DOHH2 (cell line): ENCODE results near the gene PSMB5.

Experiments
- EZH2phosphoT487 ChIP-seq: fragments of 200-600 bp; sonication (generic); IDR thresholded peaks from 2 replicates; pipeline ENCODE4 v1.6.1; 2017; ENCODE audit warnings: borderline replicate concordance, mild to moderate bottlenecking, antibody characterized with exemption, low read length, moderate library complexity, mixed read lengths
- TF ChIP-seq, protein P1 (sequence below): fragments of 200-600 bp; sonication (generic); IDR thresholded peaks from one replicate; pipeline ENCODE4 v1.5.1; 2014; ENCODE audit warnings: antibody characterized with exemption, mild to moderate bottlenecking, low read depth, low read length; ENCODE audit not compliant: poor library complexity, severe bottlenecking

- TF ChIP-seq, protein P1, sequence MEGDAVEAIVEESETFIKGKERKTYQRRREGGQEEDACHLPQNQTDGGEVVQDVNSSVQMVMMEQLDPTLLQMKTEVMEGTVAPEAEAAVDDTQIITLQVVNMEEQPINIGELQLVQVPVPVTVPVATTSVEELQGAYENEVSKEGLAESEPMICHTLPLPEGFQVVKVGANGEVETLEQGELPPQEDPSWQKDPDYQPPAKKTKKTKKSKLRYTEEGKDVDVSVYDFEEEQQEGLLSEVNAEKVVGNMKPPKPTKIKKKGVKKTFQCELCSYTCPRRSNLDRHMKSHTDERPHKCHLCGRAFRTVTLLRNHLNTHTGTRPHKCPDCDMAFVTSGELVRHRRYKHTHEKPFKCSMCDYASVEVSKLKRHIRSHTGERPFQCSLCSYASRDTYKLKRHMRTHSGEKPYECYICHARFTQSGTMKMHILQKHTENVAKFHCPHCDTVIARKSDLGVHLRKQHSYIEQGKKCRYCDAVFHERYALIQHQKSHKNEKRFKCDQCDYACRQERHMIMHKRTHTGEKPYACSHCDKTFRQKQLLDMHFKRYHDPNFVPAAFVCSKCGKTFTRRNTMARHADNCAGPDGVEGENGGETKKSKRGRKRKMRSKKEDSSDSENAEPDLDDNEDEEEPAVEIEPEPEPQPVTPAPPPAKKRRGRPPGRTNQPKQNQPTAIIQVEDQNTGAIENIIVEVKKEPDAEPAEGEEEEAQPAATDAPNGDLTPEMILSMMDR, result no peak
- TF ChIP-seq EZH2phosphoT487, result no peak
Observed at GRCh38 chr14:23025151-23025814, 9.4 kb downstream of the PSMB5 start.
